Measurements from ENCODE around the gene BCORL1.

DNA sequence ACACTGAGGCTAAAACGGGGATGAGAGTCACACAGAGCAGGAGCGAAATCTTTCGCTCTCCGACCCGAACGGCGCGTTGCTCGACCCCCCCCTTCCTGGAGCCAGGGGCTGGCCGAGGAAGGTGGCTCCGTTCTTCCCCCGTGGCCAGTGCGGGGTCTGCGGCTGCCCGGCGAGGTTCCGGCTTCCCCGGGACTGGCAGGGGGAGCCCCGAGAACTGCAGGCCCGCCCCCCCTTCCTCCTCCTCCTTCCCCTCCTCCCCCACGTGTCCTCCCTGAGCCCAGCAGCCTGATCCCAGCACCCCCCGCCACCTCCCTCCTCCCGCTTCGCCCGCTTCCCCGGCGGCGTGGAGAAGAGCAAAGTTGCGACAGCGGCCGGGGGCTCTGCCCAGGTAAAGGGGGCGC, 2.4 kb upstream of the BCORL1 start:
- TF ChIP-seq POLR2A (IDR thresholded peaks at IDR 0.05): no peak
- TF ChIP-seq, protein P1, sequence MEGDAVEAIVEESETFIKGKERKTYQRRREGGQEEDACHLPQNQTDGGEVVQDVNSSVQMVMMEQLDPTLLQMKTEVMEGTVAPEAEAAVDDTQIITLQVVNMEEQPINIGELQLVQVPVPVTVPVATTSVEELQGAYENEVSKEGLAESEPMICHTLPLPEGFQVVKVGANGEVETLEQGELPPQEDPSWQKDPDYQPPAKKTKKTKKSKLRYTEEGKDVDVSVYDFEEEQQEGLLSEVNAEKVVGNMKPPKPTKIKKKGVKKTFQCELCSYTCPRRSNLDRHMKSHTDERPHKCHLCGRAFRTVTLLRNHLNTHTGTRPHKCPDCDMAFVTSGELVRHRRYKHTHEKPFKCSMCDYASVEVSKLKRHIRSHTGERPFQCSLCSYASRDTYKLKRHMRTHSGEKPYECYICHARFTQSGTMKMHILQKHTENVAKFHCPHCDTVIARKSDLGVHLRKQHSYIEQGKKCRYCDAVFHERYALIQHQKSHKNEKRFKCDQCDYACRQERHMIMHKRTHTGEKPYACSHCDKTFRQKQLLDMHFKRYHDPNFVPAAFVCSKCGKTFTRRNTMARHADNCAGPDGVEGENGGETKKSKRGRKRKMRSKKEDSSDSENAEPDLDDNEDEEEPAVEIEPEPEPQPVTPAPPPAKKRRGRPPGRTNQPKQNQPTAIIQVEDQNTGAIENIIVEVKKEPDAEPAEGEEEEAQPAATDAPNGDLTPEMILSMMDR (IDR thresholded peaks at IDR 0.05): no peak

Data from Peyer's patch (tissue), 4 donors.